GM18502 (cell line): ENCODE results near the gene FRAT2.

Source experiments
- ATAC-seq: cut with Tn5 transposase; IDR thresholded peaks from one replicate; pipeline ENCODE4 v1.9.1; 2021; ENCODE audit warnings: mild to moderate bottlenecking; ENCODE audit not compliant: unreplicated experiment, poor library complexity

Gene FRAT2

DNA sequence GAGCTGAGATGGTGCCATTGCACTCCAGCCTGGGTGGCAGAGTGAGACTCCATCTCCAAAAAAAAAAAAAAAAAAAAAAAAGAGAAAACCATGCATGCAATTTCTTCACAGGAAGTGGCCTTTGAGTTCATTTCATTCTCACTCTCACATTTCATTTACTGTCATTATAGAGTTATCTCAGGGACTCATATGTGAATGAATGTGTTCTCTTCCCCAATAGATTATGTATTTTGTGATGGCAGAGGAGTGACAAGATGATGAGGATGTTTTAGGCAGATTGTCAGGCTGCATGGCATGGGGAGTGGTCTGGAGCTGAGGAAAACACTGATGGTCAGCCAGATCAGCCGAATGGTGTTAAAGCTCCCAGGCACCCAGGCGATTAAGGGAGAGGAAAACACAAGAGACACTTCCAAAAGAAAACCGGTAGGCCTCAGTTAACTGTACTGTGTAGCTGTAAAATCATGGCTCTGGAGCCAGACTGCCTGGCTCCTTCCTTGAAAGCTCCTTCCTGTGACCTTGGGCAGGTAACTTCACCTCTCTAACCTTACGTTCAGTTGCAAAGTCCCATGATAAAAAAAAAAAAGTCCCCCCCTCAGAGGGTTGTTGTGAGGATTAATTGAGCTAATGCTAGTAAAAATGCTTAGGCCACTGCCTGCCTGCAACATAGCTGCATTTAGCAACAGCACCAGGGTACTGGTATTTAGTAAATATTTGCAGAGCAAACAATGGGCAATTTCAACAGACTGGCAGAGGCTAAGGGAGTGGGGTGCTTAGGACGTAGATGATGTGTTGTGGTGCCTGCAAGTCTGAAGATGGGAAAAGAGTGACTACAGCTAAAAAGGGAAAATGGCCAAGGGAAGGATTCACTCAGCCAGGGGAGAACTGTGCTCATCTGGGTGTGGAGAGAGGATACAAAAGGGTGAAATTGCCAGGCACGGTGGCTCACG is 6.9 kb downstream of the FRAT2 start:
- no peak for ATAC-seq

DNA sequence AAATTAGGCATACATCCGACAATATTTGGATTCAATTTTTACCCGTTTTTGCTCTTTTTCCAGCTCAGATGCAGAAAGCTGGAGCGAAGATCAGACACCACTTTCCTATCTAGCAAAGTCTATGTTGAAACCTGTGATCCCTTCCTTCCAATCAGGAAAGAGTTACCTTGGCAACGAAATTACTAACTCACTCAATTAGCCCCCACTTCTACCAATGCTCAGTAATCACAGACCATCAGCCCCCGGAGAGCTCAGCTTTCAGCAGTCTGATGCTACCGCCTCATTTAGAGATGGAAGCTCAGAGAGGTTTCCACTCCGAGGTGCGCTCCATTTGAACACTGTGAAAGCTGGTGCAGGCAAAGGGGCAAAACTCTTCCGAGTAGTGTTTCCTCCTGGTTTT is 8.8 kb downstream of the FRAT2 start:
- no peak for ATAC-seq

DNA sequence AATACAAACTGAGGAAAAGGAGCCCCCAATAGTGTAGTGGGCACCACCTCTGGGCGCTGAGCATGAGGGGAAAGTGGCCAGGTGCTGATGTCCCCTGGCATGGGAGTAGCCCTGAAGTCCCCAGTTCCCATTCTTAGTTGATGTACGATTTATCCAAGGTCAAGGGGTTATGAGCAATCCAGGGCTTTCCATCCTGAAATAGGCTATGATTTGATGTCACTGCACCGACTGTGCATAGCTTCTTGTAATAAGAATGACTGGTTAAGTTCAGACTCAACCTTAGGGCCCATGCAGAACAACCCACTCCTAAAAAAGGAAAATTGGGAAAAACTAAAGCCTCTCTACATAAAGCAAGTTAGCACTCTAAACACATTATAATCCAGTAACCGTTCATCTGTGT is 11.0 kb downstream of the FRAT2 start:
- no peak for ATAC-seq

DNA sequence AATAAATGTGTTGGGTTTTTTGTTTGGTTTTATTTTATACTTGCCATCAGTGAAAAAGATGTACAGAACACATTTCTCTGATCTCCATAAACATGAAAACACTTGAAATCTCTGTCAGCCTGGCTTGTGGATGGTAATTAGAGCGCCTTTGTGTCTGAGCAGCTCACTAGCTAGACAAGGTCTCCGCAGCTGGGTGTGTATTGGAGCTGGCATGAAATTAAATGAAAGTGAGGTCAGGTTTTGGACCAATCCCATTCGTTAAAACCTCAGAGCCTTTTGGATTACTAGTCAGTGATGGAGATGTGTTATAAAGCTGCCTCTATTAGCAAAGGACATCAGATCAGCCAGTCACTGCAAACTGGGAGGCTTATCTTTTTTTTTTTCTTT is 12.7 kb downstream of the FRAT2 start:
- no peak for ATAC-seq

- no peak for ATAC-seq
These were observed 13.3 kb downstream of the FRAT2 start for GRCh38 chr10:97321032-97321803.

DNA sequence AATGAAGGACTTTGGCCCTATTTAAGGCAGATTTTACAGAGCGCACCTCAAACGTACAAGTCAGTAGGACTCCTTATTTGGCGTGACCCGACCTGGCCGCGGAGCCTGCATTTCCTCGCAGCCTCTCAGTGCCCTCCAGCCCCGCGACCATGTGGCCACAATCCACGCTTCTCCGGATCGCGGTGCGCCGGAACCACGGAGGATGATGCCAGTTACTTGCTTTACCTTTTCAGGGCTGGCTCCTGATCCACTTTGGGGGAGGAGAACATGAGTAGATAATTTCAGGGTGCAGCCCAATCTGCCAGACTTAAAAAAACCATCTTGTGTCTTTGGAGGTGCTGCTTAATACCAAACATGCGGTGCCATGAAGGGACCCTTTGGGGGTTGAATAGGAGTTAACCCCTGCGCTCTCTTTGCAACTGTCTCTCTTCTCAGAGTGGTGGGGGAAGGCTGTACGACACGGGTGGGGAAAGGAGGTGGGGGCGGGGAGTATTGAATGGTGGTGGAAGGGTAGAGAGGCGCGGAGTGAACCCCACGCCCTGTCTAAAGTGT is 14.0 kb downstream of the FRAT2 start:
- ATAC-seq = no peak

DNA sequence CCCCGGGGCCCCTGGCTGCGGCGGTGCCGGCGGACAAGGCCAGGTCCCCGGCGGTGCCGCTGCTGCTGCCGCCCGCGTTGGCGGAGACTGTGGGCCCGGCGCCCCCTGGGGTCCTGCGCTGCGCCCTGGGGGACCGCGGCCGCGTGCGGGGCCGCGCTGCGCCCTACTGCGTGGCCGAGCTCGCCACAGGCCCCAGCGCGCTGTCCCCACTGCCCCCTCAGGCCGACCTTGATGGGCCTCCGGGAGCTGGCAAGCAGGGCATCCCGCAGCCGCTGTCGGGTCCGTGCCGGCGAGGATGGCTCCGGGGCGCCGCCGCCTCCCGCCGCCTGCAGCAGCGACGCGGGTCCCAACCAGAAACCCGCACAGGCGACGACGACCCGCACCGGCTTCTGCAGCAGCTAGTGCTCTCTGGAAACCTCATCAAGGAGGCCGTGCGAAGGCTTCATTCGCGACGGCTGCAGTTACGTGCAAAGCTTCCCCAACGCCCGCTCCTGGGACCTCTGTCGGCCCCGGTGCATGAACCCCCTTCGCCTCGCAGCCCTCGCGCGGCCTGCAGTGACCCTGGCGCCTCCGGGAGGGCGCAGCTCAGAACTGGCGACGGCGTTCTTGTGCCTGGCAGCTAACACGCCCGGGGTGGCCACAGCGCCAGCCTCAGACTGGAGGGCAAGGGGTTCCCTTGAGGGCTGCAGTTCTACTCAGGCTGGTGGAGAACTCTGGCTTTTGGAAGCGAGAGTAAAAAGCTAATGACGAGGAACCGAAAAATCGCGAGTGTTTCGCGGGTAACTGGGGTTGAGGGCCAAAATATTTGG is 14.7 kb downstream of the FRAT2 start:
- peak; percentile 36 for ATAC-seq

DNA sequence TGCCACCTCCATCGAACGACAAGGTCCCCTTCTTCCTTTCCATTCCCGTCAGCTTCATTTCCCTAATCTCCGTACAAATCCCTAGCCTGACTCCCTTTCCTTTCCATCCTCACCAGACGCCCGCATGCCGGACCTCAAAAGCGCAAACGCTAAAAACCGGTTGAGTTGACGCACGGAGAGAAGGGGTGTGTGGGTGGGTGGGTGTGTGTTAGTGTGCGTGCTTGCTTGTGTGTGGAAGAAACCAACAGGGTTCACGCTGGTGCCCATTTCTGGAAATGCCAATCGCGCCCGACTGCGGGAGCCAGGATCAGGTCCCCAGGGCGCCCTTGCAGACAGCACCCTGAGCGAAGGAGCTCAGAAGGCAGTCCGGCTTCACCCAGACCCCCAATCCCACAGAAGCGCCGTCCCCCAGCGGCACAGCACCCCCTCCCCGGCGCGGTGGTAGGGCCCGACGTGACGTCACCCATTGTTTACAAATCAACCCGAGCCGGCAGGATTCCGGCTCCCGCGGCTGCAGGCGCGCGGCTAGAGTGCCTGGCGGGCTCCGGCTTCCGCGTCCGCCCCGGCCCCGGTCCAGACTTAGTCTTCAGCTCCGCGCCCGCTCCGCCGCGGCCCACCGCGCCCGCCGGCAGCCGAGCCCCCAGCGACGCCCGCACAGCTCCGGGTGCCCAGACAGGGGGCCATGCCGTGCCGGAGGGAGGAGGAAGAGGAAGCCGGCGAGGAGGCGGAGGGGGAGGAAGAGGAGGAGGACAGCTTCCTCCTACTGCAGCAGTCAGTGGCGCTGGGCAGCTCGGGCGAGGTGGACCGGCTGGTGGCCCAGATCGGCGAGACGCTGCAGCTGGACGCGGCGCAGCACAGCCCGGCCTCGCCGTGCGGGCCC is 15.5 kb downstream of the FRAT2 start, which contains the start of gene FRAT1:
Gene FRAT1, plus strand, starts transcription at position 500 of the 880 bp plus-strand sequence. Its CDS starts 183 bp downstream, at position 683.
- ATAC-seq = peak; percentile 83

DNA sequence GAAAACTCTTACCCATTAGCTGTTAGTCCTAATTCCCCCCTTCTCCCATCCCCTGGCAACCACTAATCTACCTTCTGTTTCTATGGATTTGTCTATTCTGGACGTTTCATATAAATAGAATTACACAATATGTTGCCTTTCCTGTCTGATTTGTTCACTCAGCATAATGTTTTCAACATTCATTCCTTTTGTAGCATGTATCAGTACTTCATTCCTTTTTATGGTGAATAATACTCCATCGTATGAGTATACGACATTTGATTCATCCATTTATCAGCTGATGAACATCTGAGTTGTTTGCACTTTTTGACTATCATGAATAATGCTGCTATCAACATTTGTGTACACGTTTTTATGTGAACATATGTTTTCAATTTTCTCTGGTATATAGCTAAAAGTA is 19.9 kb downstream of the FRAT2 start:
- ATAC-seq = no peak

DNA sequence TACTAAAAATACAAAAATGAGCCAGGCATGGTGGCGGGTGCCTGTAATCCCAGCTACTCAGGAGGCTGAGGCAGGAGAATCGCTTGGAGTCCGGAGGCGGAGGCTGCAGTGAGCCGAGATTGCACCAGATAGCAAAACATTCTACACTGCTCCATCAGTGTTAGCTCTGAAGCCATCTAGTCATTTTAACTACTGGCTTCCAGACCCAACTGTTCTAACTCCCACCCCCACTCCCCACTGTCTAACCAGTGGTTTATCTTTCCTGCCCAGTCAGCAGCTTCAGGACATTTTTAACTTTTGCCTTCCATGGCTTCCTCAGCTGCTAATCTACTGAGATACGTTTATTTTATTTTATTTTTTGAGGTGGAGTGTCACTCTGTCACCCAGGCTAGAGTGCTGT is 21.6 kb downstream of the FRAT2 start:
- ATAC-seq = no peak

DNA sequence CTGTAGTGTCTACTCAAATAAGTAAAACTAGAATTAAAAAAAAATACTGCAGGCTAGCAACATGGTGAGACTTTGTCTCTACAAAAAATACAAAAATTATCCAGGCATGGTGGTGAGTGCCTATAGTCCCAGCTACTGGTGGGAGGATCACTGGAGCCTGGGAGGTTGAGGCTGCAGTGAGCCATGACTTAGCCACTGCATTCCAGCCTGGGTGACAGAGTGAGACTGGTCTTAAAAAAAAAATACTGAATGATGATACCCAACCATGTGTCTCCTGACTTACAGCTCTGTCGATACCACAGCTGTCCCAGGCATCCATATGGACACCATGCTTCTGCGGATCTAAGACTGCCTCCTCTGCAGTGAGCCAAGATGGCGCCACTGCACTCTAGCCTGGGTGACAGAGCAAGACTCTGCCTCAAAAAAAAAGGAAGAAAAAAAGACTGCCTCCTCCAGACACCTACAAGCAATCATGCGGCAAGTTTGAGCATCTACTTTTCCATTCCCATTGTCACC is 23.4 kb downstream of the FRAT2 start:
- no peak for ATAC-seq

DNA sequence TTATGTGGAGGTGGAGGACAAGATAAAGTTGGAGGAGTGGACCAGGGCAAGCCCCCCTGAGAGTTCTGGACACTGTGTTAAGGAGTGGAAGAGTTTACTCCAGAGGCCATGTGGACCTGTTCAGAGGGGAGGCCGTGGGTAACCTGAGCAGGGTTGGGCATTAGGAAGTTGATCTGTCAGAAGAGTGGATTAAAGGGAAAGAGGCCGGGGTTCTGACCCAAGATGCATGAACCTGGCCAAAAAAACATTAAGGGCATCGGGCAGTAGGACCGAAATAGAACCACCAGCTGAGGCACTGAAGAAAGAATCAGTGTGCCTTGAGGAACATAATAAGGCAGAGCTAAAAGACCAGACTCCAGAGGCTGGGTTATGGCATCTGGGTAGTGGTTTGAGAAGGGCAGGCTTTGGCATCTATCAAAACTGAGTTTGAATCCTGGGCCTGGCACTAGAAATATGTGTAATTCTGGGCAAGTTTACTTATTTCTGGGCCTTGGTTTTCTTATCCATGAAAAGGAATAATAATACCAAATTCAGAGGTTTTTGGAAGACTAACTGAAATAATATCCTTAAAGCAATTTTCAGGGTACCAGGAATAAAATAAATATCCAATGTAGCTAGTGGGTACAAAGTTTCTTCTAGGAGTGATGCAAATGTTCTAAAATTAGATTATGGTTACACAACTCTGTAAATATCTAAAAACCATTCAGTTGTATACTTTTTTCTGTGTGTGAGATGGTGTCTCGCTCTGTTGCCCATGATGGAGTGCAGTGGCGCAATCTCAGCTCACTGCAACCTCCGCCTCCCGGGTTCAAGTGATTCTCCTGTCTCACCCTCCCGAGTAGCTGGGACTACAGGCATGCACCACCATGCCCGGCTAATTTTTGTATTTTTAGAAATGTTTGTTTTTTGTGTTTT is 26.4 kb downstream of the FRAT2 start:
- no peak for ATAC-seq

DNA sequence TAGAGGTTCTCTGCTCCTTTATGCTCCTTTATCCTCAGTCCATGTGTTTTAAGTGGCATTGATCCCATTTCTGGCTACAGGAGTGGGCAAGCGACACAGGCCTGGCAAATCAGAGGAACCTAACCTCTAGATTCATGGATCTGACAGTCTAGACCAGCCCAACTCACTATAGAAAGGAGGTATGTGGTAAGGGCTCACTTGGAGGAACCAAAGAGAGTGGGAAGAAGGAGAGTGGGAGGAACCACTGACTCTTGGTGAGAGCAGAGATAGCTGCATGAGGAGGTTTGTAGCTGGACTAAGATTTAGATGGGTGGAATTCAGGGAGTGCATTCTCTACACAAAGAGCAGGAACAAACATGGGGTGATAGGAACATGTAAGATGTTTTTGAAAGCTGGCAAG is 27.1 kb downstream of the FRAT2 start:
- ATAC-seq = no peak

- ATAC-seq = no peak
These were observed 32.3 kb downstream of the FRAT2 start for GRCh38 chr10:97302088-97302791.

GRCh38 chr10:97300980-97301379 is 33.5 kb downstream of the FRAT2 start:
- ATAC-seq = no peak

DNA sequence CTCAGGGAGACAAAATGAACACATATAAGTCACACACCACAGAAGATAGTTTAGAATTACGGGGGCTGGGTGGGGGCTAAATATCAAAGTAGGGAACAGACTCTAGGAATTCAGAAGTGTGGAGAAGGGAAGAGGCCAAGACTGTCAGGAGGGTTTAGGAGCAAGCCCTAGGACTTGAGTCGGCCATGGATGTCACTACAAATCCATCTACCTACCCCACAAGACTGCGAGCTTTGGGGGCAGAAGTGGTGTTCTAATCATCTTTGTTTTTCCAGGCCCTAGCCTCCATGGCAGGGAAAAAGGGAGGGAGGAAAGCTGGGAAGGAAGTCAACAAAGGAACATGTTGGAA is 36.3 kb downstream of the FRAT2 start:
- ATAC-seq = no peak

DNA sequence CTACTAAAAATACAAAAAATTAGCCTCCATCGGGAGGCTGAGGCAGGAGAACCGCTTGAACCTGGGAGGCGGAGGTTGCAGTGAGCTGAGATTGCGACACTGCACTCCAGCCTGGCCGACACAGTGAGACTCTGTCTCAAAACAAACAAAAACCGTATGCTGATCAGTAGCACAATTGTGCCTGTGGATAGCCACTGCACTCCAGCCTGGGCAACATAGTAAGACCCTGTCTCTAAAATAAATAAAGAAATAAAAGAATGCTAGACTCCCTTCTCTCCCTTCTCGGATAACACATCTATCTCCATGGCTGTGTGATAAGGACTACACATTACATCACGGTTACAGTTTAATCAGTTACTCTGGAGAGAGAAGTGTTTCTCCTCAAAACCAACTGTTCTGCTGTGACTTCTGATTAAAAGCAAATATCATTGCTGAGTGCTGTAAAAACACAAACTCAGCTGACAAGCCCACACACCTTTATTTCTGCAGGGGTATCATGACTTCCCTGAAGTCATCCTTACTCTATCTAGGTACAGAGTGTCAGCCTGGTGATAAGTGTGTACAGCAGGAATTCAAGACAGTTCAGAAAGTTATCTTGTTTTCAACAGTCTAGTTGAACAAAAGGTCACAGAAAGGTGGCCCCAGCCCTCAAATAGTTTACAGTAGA is 36.8 kb downstream of the FRAT2 start:
- ATAC-seq = no peak
